ENCODE measurements around the gene LPP. TPM values are rescaled to one million over a fixed set of nuclear protein-coding genes. Genes with fewer than 3 reads are reported as not detected.

LPP gene
- total RNA-seq, 1 experiment from 2014 or later: 20.4 TPM

GRCh38 chr3:188690064-188690463 is 536.1 kb downstream of the LPP start:
- POLR2A ChIA-PET (ENCODE audit: unreplicated experiment): no interaction called here
- Histone ChIP-seq H3K27me3 (ENCODE audit: low read length) (no peaks in the 10 kb centered on the region), H3K27ac (ENCODE audit: low read length) (no peak overlapping the region), H2AFZ (ENCODE audit: low read length) (no peak overlapping the region), H3K79me2 (ENCODE audit: low read length) (no peaks in the 10 kb centered on the region), H3K9me3 (ENCODE audit: low read length) (no peaks in the 10 kb centered on the region), H4K20me1 (ENCODE audit: low read length) (no peaks in the 10 kb centered on the region), H3K4me3 (ENCODE audit: low read length) (no peak overlapping the region), H3K36me3 (ENCODE audit: low read depth, low read length) (no peaks in the 10 kb centered on the region), H3K4me2 (ENCODE audit: low read length) (no peak overlapping the region), H3F3A (ENCODE audit: low read length, unreplicated experiment) (no peaks in the 10 kb centered on the region), H3K9me2 (replicated peaks; ENCODE audit: low read length) (no peaks in the 10 kb centered on the region), H3K4me1 (ENCODE audit: insufficient read depth, low read length) (peaks cover 5% of the 10 kb centered on the region; the same call in 1 of the 2 replicates), H3K9ac (ENCODE audit: low read length) (no peak overlapping the region)
- no peak for ATAC-seq
- CTCF ChIA-PET: no interaction called here
- BruUV-seq (replicated peaks): no TSS peak
- intact Hi-C loops (cut with micrococcal nuclease): no loop called here
- TF ChIP-seq EZH2 (IDR thresholded peaks at IDR 0.05; ENCODE audit: low read length, unreplicated experiment): no peak
- TF ChIP-seq EZH2phosphoT487 (IDR thresholded peaks at IDR 0.05; ENCODE audit: borderline replicate concordance, low read length): no peak
- DNase-seq: no peak

DNA sequence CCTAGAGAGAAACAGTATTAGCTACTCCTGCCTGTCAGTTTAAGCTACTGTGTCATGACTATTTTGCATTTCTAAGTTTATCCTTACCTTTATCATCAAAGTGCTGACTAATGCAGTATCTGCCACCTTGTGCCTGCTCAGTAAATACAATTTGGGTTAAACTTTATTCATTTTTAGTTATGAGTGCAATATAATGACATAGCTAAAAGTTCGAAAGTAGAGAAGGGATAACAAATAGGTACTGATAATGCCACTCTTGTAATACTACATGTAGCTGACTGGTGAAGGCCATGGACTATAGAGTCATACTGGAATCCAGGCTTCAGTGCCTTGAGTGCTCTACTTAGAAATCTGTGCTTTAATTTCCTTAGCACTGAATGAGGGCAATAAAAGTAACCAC is 537.0 kb downstream of the LPP start:
- Histone ChIP-seq H3K79me2 (ENCODE audit: low read length) (no peaks in the 10 kb centered on the region), H3K9me3 (ENCODE audit: low read length) (no peaks in the 10 kb centered on the region), H3K36me3 (ENCODE audit: low read depth, low read length) (no peaks in the 10 kb centered on the region), H3K27ac (ENCODE audit: low read length) (no peak overlapping the region), H2AFZ (ENCODE audit: low read length) (no peak overlapping the region), H3K27me3 (ENCODE audit: low read length) (no peaks in the 10 kb centered on the region), H3F3A (ENCODE audit: low read length, unreplicated experiment) (peaks cover 3% of the 10 kb centered on the region), H3K9me2 (replicated peaks; ENCODE audit: low read length) (no peaks in the 10 kb centered on the region), H3K4me1 (ENCODE audit: insufficient read depth, low read length) (peaks cover 11% of the 10 kb centered on the region), H3K4me2 (ENCODE audit: low read length) (no peak overlapping the region), H3K4me3 (ENCODE audit: low read length) (no peak overlapping the region), H3K9ac (ENCODE audit: low read length) (no peak overlapping the region), H4K20me1 (ENCODE audit: low read length) (no peaks in the 10 kb centered on the region)
- POLR2A ChIA-PET (ENCODE audit: unreplicated experiment): no interaction called here
- intact Hi-C loops (cut with micrococcal nuclease): no loop called here
- TF ChIP-seq, protein P1, sequence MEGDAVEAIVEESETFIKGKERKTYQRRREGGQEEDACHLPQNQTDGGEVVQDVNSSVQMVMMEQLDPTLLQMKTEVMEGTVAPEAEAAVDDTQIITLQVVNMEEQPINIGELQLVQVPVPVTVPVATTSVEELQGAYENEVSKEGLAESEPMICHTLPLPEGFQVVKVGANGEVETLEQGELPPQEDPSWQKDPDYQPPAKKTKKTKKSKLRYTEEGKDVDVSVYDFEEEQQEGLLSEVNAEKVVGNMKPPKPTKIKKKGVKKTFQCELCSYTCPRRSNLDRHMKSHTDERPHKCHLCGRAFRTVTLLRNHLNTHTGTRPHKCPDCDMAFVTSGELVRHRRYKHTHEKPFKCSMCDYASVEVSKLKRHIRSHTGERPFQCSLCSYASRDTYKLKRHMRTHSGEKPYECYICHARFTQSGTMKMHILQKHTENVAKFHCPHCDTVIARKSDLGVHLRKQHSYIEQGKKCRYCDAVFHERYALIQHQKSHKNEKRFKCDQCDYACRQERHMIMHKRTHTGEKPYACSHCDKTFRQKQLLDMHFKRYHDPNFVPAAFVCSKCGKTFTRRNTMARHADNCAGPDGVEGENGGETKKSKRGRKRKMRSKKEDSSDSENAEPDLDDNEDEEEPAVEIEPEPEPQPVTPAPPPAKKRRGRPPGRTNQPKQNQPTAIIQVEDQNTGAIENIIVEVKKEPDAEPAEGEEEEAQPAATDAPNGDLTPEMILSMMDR (conservative IDR thresholded peaks at IDR 0.05; ENCODE audit: low read depth, low read length): no peak
- TF ChIP-seq EZH2 (IDR thresholded peaks at IDR 0.05; ENCODE audit: low read length, unreplicated experiment) (no peak), EZH2phosphoT487 (IDR thresholded peaks at IDR 0.05; ENCODE audit: borderline replicate concordance, low read length) (no peak)
- CTCF ChIA-PET: no interaction called here
- ATAC-seq: no peak
- no peak for DNase-seq
- no TSS peak for BruUV-seq (replicated peaks)

DNA sequence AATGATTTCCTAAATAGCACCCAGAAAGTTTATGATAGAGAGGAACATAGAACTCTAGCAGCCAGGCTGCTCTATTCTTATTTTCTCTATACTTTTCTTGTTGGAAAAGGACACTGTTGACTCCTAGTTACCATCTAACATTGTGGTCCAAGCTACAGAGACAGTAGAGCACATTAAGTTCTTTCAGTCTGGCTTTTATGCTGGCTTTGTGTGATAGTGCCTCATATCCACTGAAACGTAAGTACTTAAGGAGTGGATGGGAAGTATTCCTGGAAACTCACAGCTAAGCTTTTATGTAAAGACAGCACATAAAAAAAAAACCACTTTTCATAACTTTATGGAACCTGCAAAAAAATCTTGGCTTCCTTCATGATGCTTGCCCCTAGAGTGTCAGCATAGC is 537.7 kb downstream of the LPP start:
- BruUV-seq (replicated peaks): no TSS peak
- Histone ChIP-seq H3K9me3 (ENCODE audit: low read length) (no peaks in the 10 kb centered on the region), H3K9me2 (replicated peaks; ENCODE audit: low read length) (no peaks in the 10 kb centered on the region), H3K4me1 (ENCODE audit: insufficient read depth, low read length) (peaks cover 11% of the 10 kb centered on the region), H3K36me3 (ENCODE audit: low read depth, low read length) (no peaks in the 10 kb centered on the region), H3K79me2 (ENCODE audit: low read length) (no peaks in the 10 kb centered on the region), H3K27ac (ENCODE audit: low read length) (no peak overlapping the region), H3K4me3 (ENCODE audit: low read length) (no peak overlapping the region), H3K9ac (ENCODE audit: low read length) (no peak overlapping the region), H3K4me2 (ENCODE audit: low read length) (no peak overlapping the region), H3F3A (ENCODE audit: low read length, unreplicated experiment) (peaks cover 3% of the 10 kb centered on the region), H3K27me3 (ENCODE audit: low read length) (no peaks in the 10 kb centered on the region), H4K20me1 (ENCODE audit: low read length) (no peaks in the 10 kb centered on the region), H2AFZ (ENCODE audit: low read length) (no peak overlapping the region)
- no peak for TF ChIP-seq EZH2phosphoT487 (IDR thresholded peaks at IDR 0.05; ENCODE audit: borderline replicate concordance, low read length)
- TF ChIP-seq EZH2 (IDR thresholded peaks at IDR 0.05; ENCODE audit: low read length, unreplicated experiment): no peak
- TF ChIP-seq, protein P1 (conservative IDR thresholded peaks at IDR 0.05; ENCODE audit: low read depth, low read length): no peak
- ChIA-PET CTCF (no interaction called here), POLR2A (ENCODE audit: unreplicated experiment) (no interaction called here)
- intact Hi-C loops (cut with micrococcal nuclease): no loop called here
- DNase-seq (no peak), ATAC-seq (no peak)

Data from PC-3 (cell line).